Measurements from ENCODE around the gene PKP4.
"Not testable (repeated sequence)": the region's sequence is repeated elsewhere in the genome, so short reads cannot be mapped to it uniquely, and the experiment has no call there.

The PKP4 gene

GRCh38 chr2:158456309-158457066 is at the start of gene PKP4, which contains the start of gene CCDC148:
PKP4 (plus strand) TSS chr2:158456952; CDS start chr2:158533185, 76,233 bp downstream.
CCDC148 (minus strand) TSS chr2:158456753; CDS start chr2:158456439, 314 bp downstream.
- peak; percentile 76 to 78 for DNase-seq (ENCODE audit: extremely low read depth in 1 of 2, low read depth in 1 of 2)

GRCh38 chr2:158407031-158407430 is 49.7 kb upstream of the PKP4 start:
- DNase-seq (ENCODE audit: extremely low read depth in 1 of 2, low read depth in 1 of 2): no peak

GRCh38 chr2:158410132-158410531 is 46.6 kb upstream of the PKP4 start:
- DNase-seq (ENCODE audit: extremely low read depth in 1 of 2, low read depth in 1 of 2): no peak

GRCh38 chr2:158411748-158412147 is 45.0 kb upstream of the PKP4 start:
- no peak for DNase-seq (ENCODE audit: extremely low read depth in 1 of 2, low read depth in 1 of 2)

- DNase-seq (ENCODE audit: extremely low read depth in 1 of 2, low read depth in 1 of 2): no peak
Measured at GRCh38 chr2:158412206-158412605, 44.5 kb upstream of the PKP4 start.

GRCh38 chr2:158413581-158413980 is 43.2 kb upstream of the PKP4 start:
- DNase-seq (ENCODE audit: extremely low read depth in 1 of 2, low read depth in 1 of 2): no peak

DNA sequence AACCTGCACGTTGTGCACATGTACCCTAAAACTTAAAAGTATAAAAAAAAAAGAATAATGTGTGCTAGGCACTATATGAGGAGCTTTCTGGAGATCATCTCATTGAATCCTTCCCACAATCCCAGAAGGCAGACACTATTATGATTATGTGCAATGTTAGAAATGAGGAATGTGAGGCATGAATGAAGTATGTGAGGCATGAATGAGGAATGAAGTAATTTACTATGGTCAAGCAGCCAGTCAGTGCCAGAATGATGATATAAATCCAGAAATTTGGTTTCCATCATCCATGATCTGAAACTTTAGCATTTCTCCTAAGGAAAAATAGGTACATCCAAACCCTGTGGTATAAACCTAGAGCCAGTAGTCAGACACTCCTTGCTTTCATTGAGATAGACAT is 42.2 kb upstream of the PKP4 start:
- no peak for DNase-seq (ENCODE audit: extremely low read depth in 1 of 2, low read depth in 1 of 2)

GRCh38 chr2:158432117-158432516 is 24.6 kb upstream of the PKP4 start:
- DNase-seq (ENCODE audit: extremely low read depth in 1 of 2, low read depth in 1 of 2): no peak

GRCh38 chr2:158433716-158434115 is 23.0 kb upstream of the PKP4 start:
- DNase-seq (ENCODE audit: extremely low read depth in 1 of 2, low read depth in 1 of 2): not testable (repeated sequence)

- DNase-seq (ENCODE audit: extremely low read depth in 1 of 2, low read depth in 1 of 2): not testable (repeated sequence)
Measured at GRCh38 chr2:158439062-158439461, 17.7 kb upstream of the PKP4 start.

GRCh38 chr2:158443606-158444005 is 13.1 kb upstream of the PKP4 start:
- DNase-seq (ENCODE audit: extremely low read depth in 1 of 2, low read depth in 1 of 2): no peak

DNA sequence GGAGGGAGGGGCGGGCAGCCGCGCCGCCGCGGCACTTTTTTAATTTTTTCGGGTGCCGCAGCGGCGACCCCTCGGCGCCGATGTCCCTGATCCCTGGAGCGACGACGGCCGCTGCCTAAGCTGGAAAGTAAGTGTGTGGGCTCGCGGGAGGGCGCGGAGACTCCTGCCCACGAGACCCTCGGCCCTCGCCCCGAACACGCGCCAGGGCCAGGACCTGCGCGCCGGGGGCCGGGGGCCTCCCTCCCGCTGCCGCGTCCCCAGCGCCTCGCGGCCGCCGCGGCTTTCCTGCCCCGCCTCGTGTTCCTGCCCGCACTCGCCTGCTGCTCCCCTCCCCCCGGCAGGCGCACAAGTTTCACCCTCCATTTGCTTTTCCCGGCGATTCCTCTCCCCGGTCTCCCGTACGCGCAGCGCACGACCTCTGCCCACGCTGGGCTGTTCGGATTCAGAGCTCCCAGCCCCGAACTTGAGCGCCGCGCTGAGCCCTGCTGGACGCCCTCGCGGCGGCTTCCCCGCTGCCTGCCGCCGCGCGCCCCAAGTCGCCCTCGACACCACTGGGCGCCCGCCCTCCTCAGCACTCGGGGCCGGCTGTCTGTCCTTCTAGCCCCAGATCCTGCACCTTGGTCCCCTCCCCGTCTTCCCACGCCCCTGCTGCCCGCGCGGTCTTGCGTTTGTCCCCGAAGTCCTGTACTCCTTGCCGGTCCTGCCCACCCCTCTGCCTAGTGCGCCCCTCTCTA is 507 bp downstream of the PKP4 start:
- peak in 1 of 2 donors; percentile 25 for DNase-seq (ENCODE audit: extremely low read depth in 1 of 2, low read depth in 1 of 2)

GRCh38 chr2:158457826-158458616 is 1.3 kb downstream of the PKP4 start:
- peak in 1 of 2 donors; percentile 37 for DNase-seq (ENCODE audit: extremely low read depth in 1 of 2, low read depth in 1 of 2)

- no peak for DNase-seq (ENCODE audit: extremely low read depth in 1 of 2, low read depth in 1 of 2)
Measured at GRCh38 chr2:158458617-158458920, 1.8 kb downstream of the PKP4 start.

DNA sequence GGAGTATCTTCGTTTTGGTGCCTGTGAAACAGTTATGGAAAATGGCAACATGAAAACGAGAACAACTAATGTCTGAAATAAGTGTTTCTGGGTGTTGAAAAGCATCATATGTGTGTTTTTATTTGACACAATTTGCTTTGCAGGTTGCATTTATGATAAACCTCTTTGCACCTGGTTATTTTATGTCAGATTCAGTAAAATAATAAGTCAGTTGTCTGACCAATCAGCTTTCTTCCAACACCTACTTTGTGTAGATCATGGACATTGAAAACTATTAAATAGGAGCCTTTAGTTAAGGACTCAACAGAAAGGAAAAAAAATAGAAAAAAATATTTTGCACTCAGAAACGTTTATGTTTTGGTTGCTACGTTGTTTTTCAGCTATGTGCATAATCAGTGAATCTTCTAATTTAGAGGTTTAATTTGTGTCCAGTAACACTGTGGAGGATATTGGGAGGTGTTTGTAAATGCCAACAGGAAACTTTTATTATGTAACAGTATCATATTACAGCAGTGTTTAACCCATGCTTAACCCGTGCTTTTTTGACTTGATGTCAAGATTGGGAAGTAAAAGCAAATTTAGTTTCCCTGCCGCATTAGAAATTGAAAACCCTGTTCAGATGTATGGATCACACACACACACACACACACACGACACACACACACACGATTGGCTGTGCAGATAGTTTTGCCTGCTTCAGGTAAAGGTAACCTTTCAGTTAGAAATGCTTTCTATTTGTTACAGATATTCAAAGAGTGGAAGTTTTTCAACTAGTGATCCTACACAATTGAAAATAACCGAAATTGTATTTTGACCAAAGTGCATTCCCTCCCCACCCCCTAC is 2.6 kb downstream of the PKP4 start:
- no peak for DNase-seq (ENCODE audit: extremely low read depth in 1 of 2, low read depth in 1 of 2)

- no peak for DNase-seq (ENCODE audit: extremely low read depth in 1 of 2, low read depth in 1 of 2)
Measured at GRCh38 chr2:158460632-158461297, 4.0 kb downstream of the PKP4 start.

DNA sequence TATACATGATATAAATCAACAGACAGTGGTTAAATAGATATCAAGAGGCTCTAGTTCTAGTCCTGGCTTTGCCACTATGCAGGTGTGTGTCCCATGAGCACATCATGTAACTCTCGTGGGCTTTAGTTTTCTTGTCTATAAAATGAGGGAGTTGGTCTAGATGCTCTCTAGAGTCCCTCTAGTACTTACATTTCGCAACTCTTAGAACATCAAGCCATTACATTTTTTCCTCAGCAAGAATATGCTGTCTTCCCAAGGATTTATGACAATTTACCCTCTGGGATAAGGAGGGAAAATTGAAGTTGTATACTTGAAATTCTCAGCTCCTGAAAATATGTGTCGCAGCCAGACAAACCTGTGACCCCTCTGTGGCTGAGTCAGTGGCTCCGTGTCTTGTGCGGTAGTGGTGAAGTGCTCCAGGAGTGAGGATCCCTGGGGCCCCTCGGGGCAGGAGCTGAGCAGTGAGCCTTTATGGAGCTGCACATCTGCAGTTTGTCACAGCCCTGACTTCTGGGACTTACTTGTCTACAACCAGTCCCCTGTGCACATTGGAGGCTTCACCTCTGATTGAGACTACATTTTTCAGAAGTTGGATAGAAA is 6.8 kb downstream of the PKP4 start:
- DNase-seq (ENCODE audit: extremely low read depth in 1 of 2, low read depth in 1 of 2): no peak

DNA sequence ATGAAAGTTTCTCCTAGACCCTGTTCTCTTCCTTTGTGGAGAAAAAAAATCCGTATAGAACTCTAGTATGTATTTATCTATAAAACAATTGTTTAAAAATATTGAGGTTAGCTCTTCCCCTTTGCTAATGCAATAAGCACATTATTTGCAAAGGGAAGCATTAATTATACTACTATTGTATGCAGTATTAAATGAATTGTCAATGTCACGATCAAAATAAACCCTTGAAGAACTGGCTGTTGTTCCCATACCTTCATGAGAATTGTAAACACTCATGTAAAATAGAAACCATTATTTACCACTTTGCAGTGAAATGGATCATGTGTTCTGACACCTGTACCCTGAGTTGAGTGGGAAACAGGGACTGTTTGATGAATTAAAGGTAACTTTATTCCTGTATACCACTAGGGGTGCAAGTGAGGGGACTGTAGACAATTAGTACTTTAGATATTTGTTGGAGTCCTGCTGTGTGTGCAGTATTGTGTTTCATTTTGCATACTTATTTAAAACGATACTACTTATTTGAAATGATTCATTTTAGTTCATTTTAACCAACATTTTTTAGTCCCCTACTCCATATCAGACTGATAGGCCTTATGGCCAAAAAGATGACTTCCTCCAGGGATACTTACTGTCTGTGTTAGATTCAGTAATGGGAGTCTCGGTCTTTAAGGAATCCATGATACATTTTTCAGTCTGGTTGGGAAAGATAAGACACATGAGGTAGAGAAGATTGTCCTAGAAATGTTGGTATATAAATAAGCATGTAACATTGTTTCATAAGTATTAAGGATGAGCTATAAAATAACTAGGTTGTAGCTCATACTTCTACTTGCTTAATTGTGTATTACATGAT is 7.9 kb downstream of the PKP4 start:
- DNase-seq (ENCODE audit: extremely low read depth in 1 of 2, low read depth in 1 of 2): no peak

- no peak for DNase-seq (ENCODE audit: extremely low read depth in 1 of 2, low read depth in 1 of 2)
Measured at GRCh38 chr2:158467248-158467647, 10.5 kb downstream of the PKP4 start.
